Smooth muscle cell (in vitro differentiated cells): ENCODE data around the gene GTSE1. TPM values are rescaled to one million over a fixed set of nuclear protein-coding genes. Genes with fewer than 3 reads are reported as not detected.

Source experiments
- DNase-seq: peaks from one replicate; lab custom pipeline; 2025; ENCODE audit not compliant: unreplicated experiment; lab: John Stamatoyannopoulos, UW
- H2AFZ ChIP-seq: fragments of 200-600 bp; sonication (generic); 2 replicates; pipeline ENCODE4 v1.6.0; 2016; ENCODE audit warnings: antibody characterized with exemption, low read depth, mild to moderate bottlenecking
- H3F3A ChIP-seq: fragments of 200-600 bp; sonication (generic); 2 replicates; pipeline ENCODE4 v1.6.0; 2017; ENCODE audit warnings: antibody characterized with exemption, low read depth
- H3K27ac ChIP-seq: fragments of 200-600 bp; sonication (generic); 2 replicates; pipeline ENCODE4 v1.5.1; 2016; ENCODE audit warnings: low read depth, mild to moderate bottlenecking
- H3K27me3 ChIP-seq: fragments of 200-600 bp; sonication (generic); 2 replicates; pipeline ENCODE4 v1.6.1; 2016; ENCODE audit warnings: low read depth, mild to moderate bottlenecking
- H3K36me3 ChIP-seq: fragments of 200-600 bp; sonication (generic); 2 replicates; pipeline ENCODE4 v1.5.1; 2016; ENCODE audit warnings: low read depth
- H3K4me1 ChIP-seq: fragments of 200-600 bp; sonication (generic); 2 replicates; pipeline ENCODE4 v1.5.1; 2016; ENCODE audit warnings: low read depth
- H3K4me2 ChIP-seq: fragments of 200-600 bp; sonication (generic); 2 replicates; pipeline ENCODE4 v1.6.0; 2016; ENCODE audit warnings: mild to moderate bottlenecking
- H3K4me3 ChIP-seq: fragments of 200-600 bp; sonication (generic); 2 replicates; pipeline ENCODE4 v1.5.1; 2016; ENCODE audit warnings: mild to moderate bottlenecking
- H3K79me2 ChIP-seq: fragments of 200-600 bp; sonication (generic); 2 replicates; pipeline ENCODE4 v1.6.0; 2016; ENCODE audit warnings: low read depth, mild to moderate bottlenecking
- H3K9ac ChIP-seq: fragments of 200-600 bp; sonication (generic); 2 replicates; pipeline ENCODE4 v1.6.0; 2016; ENCODE audit warnings: low read depth
- H3K9me3 ChIP-seq: fragments of 200-600 bp; sonication (generic); replicated peaks from 2 replicates; pipeline ENCODE4 v1.5.1; 2016; ENCODE audit warnings: low read depth
- H4K20me1 ChIP-seq: fragments of 200-600 bp; sonication (generic); 2 replicates; pipeline ENCODE4 v1.6.0; 2016; ENCODE audit warnings: low read depth
- WGBS: methylation state at CpG from one replicate; pipeline ENCODE4 v1.1.7; 2016; ENCODE audit warnings: low lambda C conversion rate; 5-methylcytosine and 5-hydroxymethylcytosine counted together
- polyA plus RNA-seq: library from polyadenylated mRNA; unstranded; fragments of >200 nt; fragmentation: Nextera tagmentation; extraction: Ambion mirVana; gene quantifications from 2 replicates; pipeline ENCODE4 v1.2.1, GENCODE V29; 2016
- total RNA-seq: library from RNA; depleted of rRNA; stranded (reverse); fragments of >200 nt; gene quantifications from 2 replicates; pipeline ENCODE4 v1.2.3, GENCODE V29; 2014
- TF ChIP-seq, protein P1 (sequence below): fragments of 200-600 bp; sonication (generic); IDR thresholded peaks from 2 replicates; pipeline ENCODE4 v1.5.1; 2017; ENCODE audit warnings: borderline replicate concordance, mild to moderate bottlenecking, antibody characterized with exemption; ENCODE audit not compliant: insufficient read depth, poor library complexity, severe bottlenecking

Gene GTSE1
- total and polyA plus RNA-seq, 2 experiments from 2014 or later, result 3.6 to 6.8 TPM

DNA sequence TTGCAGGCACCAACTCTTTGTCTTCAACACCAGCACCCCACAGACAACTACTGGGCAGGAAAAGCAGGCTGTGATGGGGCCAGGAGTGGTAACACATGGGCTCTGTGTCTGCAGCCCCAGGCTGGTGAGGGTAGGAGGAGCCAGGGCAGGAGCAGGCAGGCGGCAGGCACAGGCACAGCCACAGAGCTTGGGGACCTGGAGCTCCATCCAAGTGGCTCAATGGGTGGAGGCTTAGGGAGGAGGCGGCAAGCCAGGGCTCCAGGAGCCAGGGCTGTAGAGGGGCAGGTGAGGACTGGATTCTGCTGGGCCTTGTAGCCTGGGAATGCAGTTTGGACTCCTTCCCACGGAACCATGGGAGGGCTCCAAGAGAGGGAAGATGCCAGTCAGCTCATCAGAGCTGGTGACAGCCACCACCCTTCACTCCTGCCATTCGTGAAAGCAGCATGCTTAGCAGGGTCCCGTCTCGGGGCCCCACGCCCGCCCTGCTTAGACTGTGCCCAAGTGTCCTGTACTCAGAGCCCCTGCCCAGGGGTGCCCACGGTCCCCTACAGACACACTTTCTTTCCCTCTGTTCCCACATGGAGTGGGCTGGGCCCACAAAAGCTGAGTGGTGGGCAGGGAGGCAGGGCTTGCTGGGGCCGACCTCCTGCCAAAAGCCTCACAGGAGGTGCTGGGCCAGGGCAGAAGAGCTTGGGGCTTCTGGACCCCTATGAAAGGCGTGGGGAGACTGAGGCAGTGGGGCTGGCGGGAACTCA is 16.4 kb upstream of the GTSE1 start:
- Histone ChIP-seq H3K27me3 (no peaks in the 10 kb centered on the region), H3K79me2 (no peaks in the 10 kb centered on the region), H3K4me3 (no peak overlapping the region), H3K36me3 (peaks cover 4% of the 10 kb centered on the region), H3K27ac (no peak overlapping the region), H3F3A (no peaks in the 10 kb centered on the region), H2AFZ (no peak overlapping the region), H3K4me2 (no peak overlapping the region), H3K4me1 (no peaks in the 10 kb centered on the region), H4K20me1 (no peaks in the 10 kb centered on the region), H3K9ac (no peak overlapping the region), H3K9me3 (no peaks in the 10 kb centered on the region)
- WGBS, result 95% methylated on average over 12 of the region's 12 CpGs
- TF ChIP-seq, protein P1, sequence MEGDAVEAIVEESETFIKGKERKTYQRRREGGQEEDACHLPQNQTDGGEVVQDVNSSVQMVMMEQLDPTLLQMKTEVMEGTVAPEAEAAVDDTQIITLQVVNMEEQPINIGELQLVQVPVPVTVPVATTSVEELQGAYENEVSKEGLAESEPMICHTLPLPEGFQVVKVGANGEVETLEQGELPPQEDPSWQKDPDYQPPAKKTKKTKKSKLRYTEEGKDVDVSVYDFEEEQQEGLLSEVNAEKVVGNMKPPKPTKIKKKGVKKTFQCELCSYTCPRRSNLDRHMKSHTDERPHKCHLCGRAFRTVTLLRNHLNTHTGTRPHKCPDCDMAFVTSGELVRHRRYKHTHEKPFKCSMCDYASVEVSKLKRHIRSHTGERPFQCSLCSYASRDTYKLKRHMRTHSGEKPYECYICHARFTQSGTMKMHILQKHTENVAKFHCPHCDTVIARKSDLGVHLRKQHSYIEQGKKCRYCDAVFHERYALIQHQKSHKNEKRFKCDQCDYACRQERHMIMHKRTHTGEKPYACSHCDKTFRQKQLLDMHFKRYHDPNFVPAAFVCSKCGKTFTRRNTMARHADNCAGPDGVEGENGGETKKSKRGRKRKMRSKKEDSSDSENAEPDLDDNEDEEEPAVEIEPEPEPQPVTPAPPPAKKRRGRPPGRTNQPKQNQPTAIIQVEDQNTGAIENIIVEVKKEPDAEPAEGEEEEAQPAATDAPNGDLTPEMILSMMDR, result no peak
- DNase-seq, result no peak

DNA sequence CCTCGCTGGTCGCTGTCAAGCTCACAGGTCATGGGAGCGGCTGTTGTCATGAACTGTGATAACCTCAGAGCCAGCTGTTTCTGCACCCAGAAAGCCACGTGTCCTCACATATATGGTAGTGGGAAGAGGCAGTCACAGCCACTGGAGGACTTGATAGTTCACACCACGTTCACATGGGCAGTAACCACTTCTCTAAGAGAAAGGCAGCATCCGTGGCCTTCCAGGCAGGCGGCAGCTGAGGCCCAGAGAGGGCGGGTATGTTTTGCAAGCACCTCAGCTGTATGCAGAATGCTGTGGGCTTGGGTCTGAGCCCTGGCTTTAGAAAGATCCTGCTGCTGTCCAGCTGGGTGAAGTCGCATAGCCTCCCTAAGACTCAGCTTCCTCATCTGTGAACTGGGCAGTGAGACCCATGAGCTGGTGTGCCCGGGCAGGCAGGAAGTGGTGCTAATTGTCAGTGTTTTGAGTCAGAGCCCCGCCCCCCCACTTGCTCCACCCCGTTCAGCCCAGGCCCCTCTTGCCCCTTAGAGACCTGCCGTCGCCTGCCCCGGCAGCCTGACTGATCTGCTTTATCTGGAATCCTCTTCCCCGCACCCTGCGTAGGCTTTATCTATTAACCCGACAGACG is 15.6 kb upstream of the GTSE1 start:
- no peaks in the 10 kb centered on the region for H3K27me3 ChIP-seq
- H4K20me1 ChIP-seq, result no peaks in the 10 kb centered on the region
- 91% methylated on average over 17 of the region's 19 CpGs for WGBS
- no peak overlapping the region for H3K4me3 ChIP-seq
- no peak overlapping the region for H3K4me2 ChIP-seq
- H3K79me2 ChIP-seq, result no peaks in the 10 kb centered on the region
- no peaks in the 10 kb centered on the region for H3K9me3 ChIP-seq
- no peak overlapping the region for H2AFZ ChIP-seq
- TF ChIP-seq, protein P1, result no peak
- H3K9ac ChIP-seq, result no peak overlapping the region
- H3K4me1 ChIP-seq, result no peaks in the 10 kb centered on the region
- DNase-seq, result no peak
- no peak overlapping the region for H3K27ac ChIP-seq
- H3K36me3 ChIP-seq, result no peaks in the 10 kb centered on the region
- H3F3A ChIP-seq, result no peaks in the 10 kb centered on the region

DNA sequence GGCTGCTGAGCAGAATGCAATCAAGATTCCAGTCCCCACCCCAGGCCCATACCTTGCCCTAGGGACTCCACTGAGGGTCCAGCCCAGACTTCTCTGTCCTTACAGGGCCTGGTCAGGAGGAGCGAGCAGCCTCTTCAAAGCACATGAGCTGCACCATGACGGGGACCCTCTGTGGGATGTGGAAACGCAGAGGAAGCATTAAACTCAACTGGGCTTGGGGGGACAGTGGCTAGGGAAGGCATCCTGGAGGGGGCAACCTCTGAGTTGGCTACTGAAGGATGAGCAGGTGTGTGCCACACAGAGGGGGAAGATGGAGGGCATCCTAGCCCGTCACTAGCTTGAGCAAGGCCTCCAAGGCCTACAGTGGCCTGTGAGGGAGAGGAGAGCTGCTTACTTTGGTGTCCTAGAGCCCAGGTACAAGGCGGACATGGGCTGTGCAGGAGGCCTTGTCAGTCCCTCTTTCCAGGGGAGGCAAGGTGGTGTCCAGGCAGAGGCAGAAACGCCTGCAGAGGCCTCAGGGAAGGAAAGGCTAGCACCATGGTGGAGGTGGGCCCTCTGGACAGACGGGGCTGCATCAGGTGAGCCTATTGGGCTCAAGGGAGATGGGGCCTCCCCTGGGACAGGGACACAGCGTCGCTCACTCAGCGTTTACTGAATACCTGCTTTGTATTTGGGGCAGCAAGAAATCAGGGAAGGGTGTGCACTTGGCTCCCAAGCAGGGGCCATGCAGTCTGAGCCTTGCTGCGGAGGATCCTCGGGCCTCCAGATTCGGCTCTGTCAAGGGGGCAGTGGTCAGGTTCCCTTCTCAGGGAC is 14.6 kb upstream of the GTSE1 start:
- no peaks in the 10 kb centered on the region for H3K9me3 ChIP-seq

More for the DNA sequence above, 14.6 kb upstream of the GTSE1 start:
- no peak overlapping the region for H3K4me2 ChIP-seq
- whole genome bisulfite sequencing, result 98% methylated on average over 13 of the region's 13 CpGs
- H3K27ac ChIP-seq, result no peak overlapping the region
- no peak overlapping the region for H3K9ac ChIP-seq
- H3K79me2 ChIP-seq, result no peaks in the 10 kb centered on the region
- no peaks in the 10 kb centered on the region for H3K4me1 ChIP-seq
- H3K27me3 ChIP-seq, result no peaks in the 10 kb centered on the region
- DNase-seq, result no peak
- no peaks in the 10 kb centered on the region for H3F3A ChIP-seq
- H4K20me1 ChIP-seq, result no peaks in the 10 kb centered on the region
- TF ChIP-seq, protein P1, result no peak
- no peak overlapping the region for H2AFZ ChIP-seq
- H3K36me3 ChIP-seq, result no peaks in the 10 kb centered on the region
- H3K4me3 ChIP-seq, result no peak overlapping the region
